MM.1S (cell line): Measurements from ENCODE around the gene UCP3.

Experiments used
- DNase-seq: peaks from one replicate; pipeline ENCODE4 v3.0.0-alpha.2; 2015
- H2AFZ ChIP-seq: fragments of 300-600 bp; sonication (generic); 2 replicates; pipeline ENCODE4 v1.6.0; 2016; ENCODE audit warnings: antibody characterized with exemption, low read length
- H3F3A ChIP-seq: fragments of 300-600 bp; sonication (generic); 2 replicates; pipeline ENCODE4 v1.6.1; 2016; ENCODE audit warnings: mild to moderate bottlenecking, antibody characterized with exemption, low read length, moderate library complexity, mixed read lengths; ENCODE audit not compliant: insufficient read depth
- H3K27ac ChIP-seq: fragments of 300-600 bp; sonication (generic); 2 replicates; pipeline ENCODE4 v1.5.1; 2016; ENCODE audit warnings: mild to moderate bottlenecking, low read length
- H3K27me3 ChIP-seq: fragments of 300-600 bp; sonication (generic); replicated peaks from 2 replicates; pipeline ENCODE4 v1.6.0; 2016; ENCODE audit warnings: low read length; ENCODE audit not compliant: insufficient read depth
- H3K36me3 ChIP-seq: fragments of 300-600 bp; sonication (generic); replicated peaks from 2 replicates; pipeline ENCODE4 v1.6.1; 2016; ENCODE audit warnings: mild to moderate bottlenecking, low read length, mixed read lengths; ENCODE audit not compliant: insufficient read depth
- H3K4me1 ChIP-seq: fragments of 300-600 bp; sonication (generic); 2 replicates; pipeline ENCODE4 v1.6.1; 2016; ENCODE audit warnings: low read length, mixed read lengths
- H3K4me2 ChIP-seq: fragments of 300-600 bp; sonication (generic); 2 replicates; pipeline ENCODE4 v1.6.0; 2016; ENCODE audit warnings: low read depth, low read length
- H3K4me3 ChIP-seq: fragments of 300-600 bp; sonication (generic); 2 replicates; pipeline ENCODE4 v1.5.1; 2016; ENCODE audit warnings: low read length, mixed read lengths
- H3K79me2 ChIP-seq: fragments of 300-600 bp; sonication (generic); 2 replicates; pipeline ENCODE4 v1.6.1; 2016; ENCODE audit warnings: mixed run types, low read length, mixed read lengths
- H3K9ac ChIP-seq: fragments of 300-600 bp; sonication (generic); 2 replicates; pipeline ENCODE4 v1.6.1; 2016; ENCODE audit warnings: low read length, mixed read lengths
- H3K9me2 ChIP-seq: fragments of 300-600 bp; sonication (generic); replicated peaks from 2 replicates; pipeline ENCODE4 v1.6.1; 2016; ENCODE audit warnings: mild to moderate bottlenecking, low read length, mixed read lengths; ENCODE audit not compliant: insufficient read depth
- H3K9me3 ChIP-seq: fragments of 300-600 bp; sonication (generic); replicated peaks from 2 replicates; pipeline ENCODE4 v1.6.1; 2016; ENCODE audit warnings: mild to moderate bottlenecking, low read length, mixed read lengths; ENCODE audit not compliant: insufficient read depth
- H4K20me1 ChIP-seq: fragments of 300-600 bp; sonication (generic); 2 replicates; pipeline ENCODE4 v1.6.1; 2016; ENCODE audit warnings: mild to moderate bottlenecking, low read length, moderate library complexity, mixed read lengths; ENCODE audit not compliant: insufficient read depth
- CTCF ChIP-seq: fragments of 300-600 bp; sonication (generic); IDR thresholded peaks from 2 replicates; pipeline ENCODE4 v1.5.1; 2016; ENCODE audit warnings: antibody characterized with exemption, low read length, mixed read lengths
- EZH2 ChIP-seq: fragments of 300-600 bp; sonication (generic); optimal IDR thresholded peaks from 2 replicates; pipeline ENCODE3; 2017; ENCODE audit warnings: low read depth, mild to moderate bottlenecking, antibody characterized with exemption, low read length, mixed read lengths
- EZH2phosphoT487 ChIP-seq: fragments of 300-600 bp; sonication (generic); IDR thresholded peaks from 2 replicates; pipeline ENCODE4 v1.6.1; 2018; ENCODE audit warnings: antibody characterized with exemption, low read length

Gene UCP3

GRCh38 chr11:74017631-74018030 lies 8.7 kb upstream of the UCP3 start:
- TF ChIP-seq EZH2phosphoT487 (no peak), EZH2 (no peak)
- H3K27ac ChIP-seq: no peak overlapping the region

GRCh38 chr11:74015919-74016684 lies 7.2 kb upstream of the UCP3 start:
- Histone ChIP-seq H3K79me2 (no peaks in the 10 kb centered on the region), H3K27ac (no peak overlapping the region), H3F3A (peaks cover 13% of the 10 kb centered on the region), H2AFZ (no peak overlapping the region), H3K4me2 (no peak overlapping the region), H4K20me1 (no peaks in the 10 kb centered on the region), H3K9me3 (no peaks in the 10 kb centered on the region), H3K4me3 (no peak overlapping the region), H3K27me3 (no peaks in the 10 kb centered on the region), H3K36me3 (no peaks in the 10 kb centered on the region), H3K4me1 (peaks cover 19% of the 10 kb centered on the region), H3K9ac (no peak overlapping the region), H3K9me2 (no peaks in the 10 kb centered on the region)
- TF ChIP-seq EZH2: no peak
- TF ChIP-seq EZH2phosphoT487: no peak
- TF ChIP-seq CTCF: no peak
- no peak for DNase-seq

More at GRCh38 chr11:74017631-74018030, 8.7 kb upstream of the UCP3 start:
- DNase-seq: no peak
- Histone ChIP-seq H3K27me3 (no peaks in the 10 kb centered on the region), H3K4me1 (peaks cover 19% of the 10 kb centered on the region), H3K9me3 (no peaks in the 10 kb centered on the region), H3K36me3 (no peaks in the 10 kb centered on the region), H3K4me2 (no peak overlapping the region), H3K79me2 (no peaks in the 10 kb centered on the region), H4K20me1 (no peaks in the 10 kb centered on the region), H3K9ac (no peak overlapping the region), H2AFZ (no peak overlapping the region), H3F3A (peaks cover 13% of the 10 kb centered on the region), H3K9me2 (no peaks in the 10 kb centered on the region), H3K4me3 (no peak overlapping the region)

DNA sequence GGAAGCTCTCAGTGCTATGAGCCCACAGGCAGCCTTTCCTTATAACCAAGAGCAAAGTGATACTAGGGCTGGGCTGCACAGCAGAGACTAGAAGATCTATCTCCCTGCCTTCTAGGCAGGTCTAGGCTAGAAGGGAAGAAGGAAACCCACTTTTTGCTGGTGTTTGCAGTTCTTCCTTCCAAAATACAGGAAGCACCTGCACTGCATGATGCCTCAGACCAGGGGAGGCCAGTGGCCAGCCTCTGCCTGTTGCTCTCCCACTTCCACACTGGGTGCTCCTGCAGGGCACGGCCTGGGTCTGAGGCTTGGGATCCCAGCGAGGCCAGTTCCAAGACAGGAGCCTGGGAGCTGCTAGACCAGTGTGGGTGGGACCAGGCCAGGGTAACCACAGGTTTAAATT lies 6.0 kb upstream of the UCP3 start:
- DNase-seq: peak; percentile 72
- H3K36me3 ChIP-seq: no peaks in the 10 kb centered on the region
- no peaks in the 10 kb centered on the region for H3K9me3 ChIP-seq
- H3K4me1 ChIP-seq: peaks cover 19% of the 10 kb centered on the region
- H3K4me2 ChIP-seq: peak overlapping the region; percentile 11; the same call in 1 of the 2 replicates
- H3F3A ChIP-seq: peaks cover 13% of the 10 kb centered on the region
- no peak overlapping the region for H3K9ac ChIP-seq
- no peaks in the 10 kb centered on the region for H3K9me2 ChIP-seq
- no peak overlapping the region for H3K4me3 ChIP-seq
- peak overlapping the region; percentile 65 for H3K27ac ChIP-seq
- peak overlapping the region; percentile 29; the same call in 1 of the 2 replicates for H2AFZ ChIP-seq
- H4K20me1 ChIP-seq: no peaks in the 10 kb centered on the region
- no peaks in the 10 kb centered on the region for H3K79me2 ChIP-seq
- no peak for TF ChIP-seq CTCF
- H3K27me3 ChIP-seq: no peaks in the 10 kb centered on the region

GRCh38 chr11:74013141-74013540 lies 4.3 kb upstream of the UCP3 start:
- DNase-seq: no peak
- no peak overlapping the region for H3K27ac ChIP-seq
- peaks cover 19% of the 10 kb centered on the region for H3K4me1 ChIP-seq
- H3K9ac ChIP-seq: no peak overlapping the region
- H3K79me2 ChIP-seq: no peaks in the 10 kb centered on the region
- peaks cover 13% of the 10 kb centered on the region for H3F3A ChIP-seq
- TF ChIP-seq EZH2 (no peak), EZH2phosphoT487 (no peak), CTCF (no peak)
- no peak overlapping the region for H2AFZ ChIP-seq
- H3K9me2 ChIP-seq: no peaks in the 10 kb centered on the region
- no peaks in the 10 kb centered on the region for H3K36me3 ChIP-seq
- no peaks in the 10 kb centered on the region for H3K9me3 ChIP-seq
- no peaks in the 10 kb centered on the region for H3K27me3 ChIP-seq
- H3K4me3 ChIP-seq: no peak overlapping the region
- H3K4me2 ChIP-seq: no peak overlapping the region
- H4K20me1 ChIP-seq: no peaks in the 10 kb centered on the region
